ENCODE results near the gene UPP1. TPM values are rescaled to one million over a fixed set of nuclear protein-coding genes. Genes with fewer than 3 reads are reported as not detected.

The UPP1 gene
- total and polyA plus RNA-seq, 2 of the 13 experiments (the other 11 are each of a cell fraction or from before 2014, with no cell fraction given), result 5.7 to 9.8 TPM

GRCh38 chr7:48088559-48089045 lies 463 bp upstream of the UPP1 start (continued):
- no peak for TF ChIP-seq ZNF318 (CRISPR knock-in tag; IDR thresholded peaks at IDR 0.05)
- TF ChIP-seq MAZ (IDR thresholded peaks at IDR 0.05; ENCODE audit: borderline replicate concordance, low read depth, low read length), result 0 out of 2 replicates have a peak, but pooled peaks have one; percentile 19
- no peak; the same call in none of the 2 replicates for TF ChIP-seq MAZ (CRISPR knock-in tag; IDR thresholded peaks at IDR 0.05; ENCODE audit: low read depth)
- TF ChIP-seq ZNF841 (CRISPR knock-in tag; IDR thresholded peaks at IDR 0.05; ENCODE audit: borderline replicate concordance), result no peak
- TF ChIP-seq PITX1 (CRISPR knock-in tag; IDR thresholded peaks at IDR 0.05), result 0 out of 2 replicates have a peak, but pooled peaks have one; percentile 48
- TF ChIP-seq ZMYM4 (CRISPR knock-in tag; IDR thresholded peaks at IDR 0.05), result 0 out of 2 replicates have a peak, but pooled peaks have one; percentile 52
- no peak; the same call in 1 of the 2 replicates for TF ChIP-seq DMAP1 (CRISPR knock-in tag; IDR thresholded peaks at IDR 0.05)
- TF ChIP-seq RCOR2 (CRISPR knock-in tag; IDR thresholded peaks at IDR 0.05), result no peak
- peak; percentile 96 for TF ChIP-seq FOSL2 (CRISPR knock-in tag; IDR thresholded peaks at IDR 0.05)
- TF ChIP-seq HHEX (CRISPR knock-in tag; IDR thresholded peaks at IDR 0.05), result no peak
- TF ChIP-seq ZNF747 (CRISPR knock-in tag; IDR thresholded peaks at IDR 0.05; ENCODE audit: borderline replicate concordance), result peak; percentile 43; the same call in 1 of the 2 replicates
- TF ChIP-seq ZNF550 (CRISPR knock-in tag; IDR thresholded peaks at IDR 0.05; ENCODE audit: borderline replicate concordance), result no peak
- no peak for TF ChIP-seq MAF1 (CRISPR knock-in tag; IDR thresholded peaks at IDR 0.05; ENCODE audit: borderline replicate concordance)
- no peak for TF ChIP-seq MIER2 (CRISPR knock-in tag; IDR thresholded peaks at IDR 0.05)
- no peak for TF ChIP-seq MBNL3 (CRISPR knock-in tag; conservative IDR thresholded peaks at IDR 0.05)
- no peak for TF ChIP-seq DNMT1 (CRISPR knock-in tag; IDR thresholded peaks at IDR 0.05)
- TF ChIP-seq E2F2 (CRISPR knock-in tag; IDR thresholded peaks at IDR 0.05; ENCODE audit: borderline replicate concordance), result no peak
- no peak; the same call in 1 of the 2 replicates for TF ChIP-seq ZNF430 (CRISPR knock-in tag; IDR thresholded peaks at IDR 0.05)

Data from HepG2 (cell line).